HG02973 (cell line): Measurements from ENCODE around the gene PGAP2.
A peak's percentile ranks its signal among the peaks of the same experiment; 100 is the strongest.
"Not testable (repeated sequence)": the region's sequence is repeated elsewhere in the genome, so short reads cannot be mapped to it uniquely, and the experiment has no call there.

ENCODE experiments used
- ATAC-seq: cut with Tn5 transposase; IDR thresholded peaks from one replicate; pipeline ENCODE4 v1.9.1; 2021; ENCODE audit warnings: moderate library complexity; ENCODE audit not compliant: unreplicated experiment

PGAP2 gene

GRCh38 chr11:3854977-3855807 is 46.8 kb downstream of the PGAP2 start, which contains the start of gene STIM1:
STIM1 (plus strand) TSS chr11:3855664; CDS start chr11:3856271, 607 bp downstream.
- ATAC-seq: peak; percentile 55

GRCh38 chr11:3855808-3856491 is 47.6 kb downstream of the PGAP2 start:
- ATAC-seq: peak; percentile 13

GRCh38 chr11:3856856-3857553 is 48.6 kb downstream of the PGAP2 start:
- ATAC-seq: no peak

- no peak for ATAC-seq
Measured at GRCh38 chr11:3857628-3858027, 49.3 kb downstream of the PGAP2 start.

- peak; percentile 29 for ATAC-seq
Measured at GRCh38 chr11:3859373-3859881, 51.1 kb downstream of the PGAP2 start.

GRCh38 chr11:3860375-3860774 is 52.0 kb downstream of the PGAP2 start:
- ATAC-seq: no peak

GRCh38 chr11:3860898-3861393 is 52.6 kb downstream of the PGAP2 start:
- ATAC-seq: not testable (repeated sequence)

GRCh38 chr11:3861683-3862082 is 53.3 kb downstream of the PGAP2 start:
- ATAC-seq: no peak

- no peak for ATAC-seq
Measured at GRCh38 chr11:3865388-3866193, 57.2 kb downstream of the PGAP2 start.

GRCh38 chr11:3866206-3866605 is 57.8 kb downstream of the PGAP2 start:
- no peak for ATAC-seq

GRCh38 chr11:3866836-3867208 is 58.5 kb downstream of the PGAP2 start:
- no peak for ATAC-seq

GRCh38 chr11:3867209-3868091 is 59.1 kb downstream of the PGAP2 start:
- ATAC-seq: peak; percentile 50

- ATAC-seq: no peak
Measured at GRCh38 chr11:3873712-3874349, 65.5 kb downstream of the PGAP2 start.
